Neural progenitor cell (in vitro differentiated cells): Measurements from ENCODE around the gene NBAS. TPM values are rescaled to one million over a fixed set of nuclear protein-coding genes. Genes with fewer than 3 reads are reported as not detected.

ENCODE experiments used
- DNase-seq: peaks from one replicate; pipeline ENCODE4 v3.0.0-alpha.2; 2016; ENCODE audit warnings: low spot score
- H2AFZ ChIP-seq: fragments of 200-600 bp; sonication (generic); replicated peaks from 2 replicates; pipeline ENCODE4 v1.6.1; 2016; ENCODE audit warnings: antibody characterized with exemption
- H3F3A ChIP-seq: fragments of 200-600 bp; sonication (generic); 2 replicates; pipeline ENCODE4 v1.6.1; 2016; ENCODE audit warnings: antibody characterized with exemption, low read depth
- H3K27ac ChIP-seq: fragments of 200-600 bp; sonication (generic); 2 replicates; pipeline ENCODE4 v1.5.1; 2016; ENCODE audit warnings: mild to moderate bottlenecking
- H3K27me3 ChIP-seq: fragments of 200-600 bp; sonication (generic); 2 replicates; pipeline ENCODE4 v1.6.1; 2016; ENCODE audit warnings: mild to moderate bottlenecking, moderate library complexity
- H3K36me3 ChIP-seq: fragments of 200-600 bp; sonication (generic); 2 replicates; pipeline ENCODE4 v1.5.1; 2016
- H3K4me1 ChIP-seq: fragments of 200-600 bp; sonication (generic); 2 replicates; pipeline ENCODE4 v1.6.1; 2016; ENCODE audit warnings: mixed run types
- H3K4me2 ChIP-seq: fragments of 200-600 bp; sonication (generic); 2 replicates; pipeline ENCODE4 v1.6.1; 2016
- H3K4me3 ChIP-seq: fragments of 200-600 bp; sonication (generic); 2 replicates; pipeline ENCODE4 v1.5.1; 2016
- H3K79me2 ChIP-seq: fragments of 200-600 bp; sonication (generic); 2 replicates; pipeline ENCODE4 v1.6.1; 2016; ENCODE audit warnings: low read depth
- H3K9ac ChIP-seq: fragments of 200-600 bp; sonication (generic); 2 replicates; pipeline ENCODE4 v1.6.1; 2016
- H3K9me3 ChIP-seq: fragments of 200-600 bp; sonication (generic); 2 replicates; pipeline ENCODE4 v1.5.1; 2016; ENCODE audit warnings: low read depth
- H4K20me1 ChIP-seq: fragments of 200-600 bp; sonication (generic); 2 replicates; pipeline ENCODE4 v1.6.1; 2016; ENCODE audit warnings: low read depth
- H3K27ac Mint-ChIP-seq: 3 replicates; pipeline ENCODE4 v1.8.0; 2021; ENCODE audit warnings: mixed read lengths
- H3K27me3 Mint-ChIP-seq: 2 replicates; pipeline ENCODE4 v1.8.0; 2022; ENCODE audit warnings: low read depth, mild to moderate bottlenecking, inconsistent platforms, moderate library complexity, mixed read lengths; ENCODE audit not compliant: insufficient read depth
- H3K36me3 Mint-ChIP-seq: 3 replicates; pipeline ENCODE4 v1.8.0; 2021; ENCODE audit warnings: mixed read lengths
- H3K4me1 Mint-ChIP-seq: 3 replicates; pipeline ENCODE4 v1.8.0; 2021; ENCODE audit warnings: mixed read lengths
- H3K4me3 Mint-ChIP-seq: 3 replicates; pipeline ENCODE4 v1.8.0; 2021; ENCODE audit warnings: mild to moderate bottlenecking, moderate library complexity, mixed read lengths
- H3K9me3 Mint-ChIP-seq: 3 replicates; pipeline ENCODE4 v1.8.0; 2020; ENCODE audit warnings: mixed read lengths
- EZH2 ChIP-seq: fragments of 200-600 bp; sonication (generic); IDR thresholded peaks from 2 replicates; pipeline ENCODE4 v1.6.1; 2017; ENCODE audit warnings: antibody characterized with exemption, mild to moderate bottlenecking, moderate library complexity
- EZH2phosphoT487 ChIP-seq: fragments of 200-600 bp; sonication (generic); IDR thresholded peaks from 2 replicates; pipeline ENCODE4 v1.6.1; 2017; ENCODE audit warnings: antibody characterized with exemption
- total RNA-seq: library from RNA; depleted of rRNA; stranded (reverse); fragments of >200 nt; gene quantifications from 2 replicates; pipeline ENCODE4 v1.2.3, GENCODE V29; 2015; ENCODE audit warnings: low replicate concordance
- TF ChIP-seq, protein P1 (sequence below): fragments of 200-600 bp; sonication (generic); IDR thresholded peaks from 2 replicates; pipeline ENCODE4 v1.5.1; 2017; ENCODE audit warnings: antibody characterized with exemption, mild to moderate bottlenecking

The NBAS gene
- total RNA-seq, 1 donor from 2014 or later, result 58.0 TPM

DNA sequence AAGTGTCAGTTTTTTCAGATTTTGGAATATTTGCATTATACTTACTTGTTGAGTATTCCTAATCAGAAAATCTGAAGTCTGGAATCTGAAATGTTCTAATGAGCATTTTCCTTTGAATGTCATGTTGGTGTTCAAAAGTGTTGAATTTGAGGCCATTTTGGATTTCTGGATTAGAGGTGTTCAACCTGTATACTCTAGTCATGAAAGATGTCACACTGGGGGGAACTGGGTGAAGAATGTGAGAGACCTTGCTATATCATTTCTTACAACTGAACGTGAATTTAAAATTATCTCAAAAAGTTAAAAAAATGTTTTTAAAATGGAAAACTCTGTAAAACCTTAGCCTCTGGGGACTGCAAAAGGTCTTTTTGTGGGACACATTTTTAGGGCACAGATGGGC is 384.5 kb downstream of the NBAS start:
- Mint-ChIP-seq H3K36me3 (peaks cover 12% of the 10 kb centered on the region), H3K27me3 (no peaks in the 10 kb centered on the region), H3K9me3 (no peaks in the 10 kb centered on the region), H3K4me3 (no peak overlapping the region), H3K4me1 (peaks cover 5% of the 10 kb centered on the region), H3K27ac (no peak overlapping the region)
- Histone ChIP-seq H3K9ac (no peak overlapping the region), H3K4me3 (no peak overlapping the region), H4K20me1 (no peaks in the 10 kb centered on the region), H3K79me2 (no peaks in the 10 kb centered on the region), H3K27me3 (no peaks in the 10 kb centered on the region), H3K9me3 (no peaks in the 10 kb centered on the region), H3K27ac (no peak overlapping the region), H3K36me3 (no peaks in the 10 kb centered on the region), H3K4me1 (no peaks in the 10 kb centered on the region), H3F3A (no peaks in the 10 kb centered on the region), H2AFZ (no peak overlapping the region), H3K4me2 (no peak overlapping the region)
- TF ChIP-seq EZH2phosphoT487, result no peak
- TF ChIP-seq, protein P1, sequence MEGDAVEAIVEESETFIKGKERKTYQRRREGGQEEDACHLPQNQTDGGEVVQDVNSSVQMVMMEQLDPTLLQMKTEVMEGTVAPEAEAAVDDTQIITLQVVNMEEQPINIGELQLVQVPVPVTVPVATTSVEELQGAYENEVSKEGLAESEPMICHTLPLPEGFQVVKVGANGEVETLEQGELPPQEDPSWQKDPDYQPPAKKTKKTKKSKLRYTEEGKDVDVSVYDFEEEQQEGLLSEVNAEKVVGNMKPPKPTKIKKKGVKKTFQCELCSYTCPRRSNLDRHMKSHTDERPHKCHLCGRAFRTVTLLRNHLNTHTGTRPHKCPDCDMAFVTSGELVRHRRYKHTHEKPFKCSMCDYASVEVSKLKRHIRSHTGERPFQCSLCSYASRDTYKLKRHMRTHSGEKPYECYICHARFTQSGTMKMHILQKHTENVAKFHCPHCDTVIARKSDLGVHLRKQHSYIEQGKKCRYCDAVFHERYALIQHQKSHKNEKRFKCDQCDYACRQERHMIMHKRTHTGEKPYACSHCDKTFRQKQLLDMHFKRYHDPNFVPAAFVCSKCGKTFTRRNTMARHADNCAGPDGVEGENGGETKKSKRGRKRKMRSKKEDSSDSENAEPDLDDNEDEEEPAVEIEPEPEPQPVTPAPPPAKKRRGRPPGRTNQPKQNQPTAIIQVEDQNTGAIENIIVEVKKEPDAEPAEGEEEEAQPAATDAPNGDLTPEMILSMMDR, result no peak
- TF ChIP-seq EZH2, result no peak
- no peak for DNase-seq

DNA sequence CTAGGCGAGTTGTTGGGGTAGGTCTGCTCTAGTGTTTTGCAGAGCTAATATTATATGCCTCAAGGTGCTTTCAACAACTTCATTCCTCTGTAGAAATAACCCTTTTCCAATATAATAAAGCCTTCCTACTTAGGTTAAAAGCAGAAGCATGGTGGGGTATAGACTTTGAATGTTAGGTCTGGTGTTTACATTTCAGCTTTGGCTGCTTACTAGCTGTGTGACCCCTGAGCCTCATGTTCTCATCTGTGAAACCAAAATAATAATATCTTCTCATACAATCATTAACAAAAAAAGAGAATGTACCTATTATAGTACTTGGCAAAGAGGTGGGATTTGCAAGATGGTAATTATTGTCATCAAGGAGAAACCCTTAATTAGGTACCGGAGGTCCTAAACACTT is 386.6 kb downstream of the NBAS start:
- Mint-ChIP-seq H3K27ac (no peak overlapping the region), H3K9me3 (no peaks in the 10 kb centered on the region), H3K27me3 (no peaks in the 10 kb centered on the region), H3K4me1 (peaks cover 16% of the 10 kb centered on the region), H3K36me3 (peaks cover 10% of the 10 kb centered on the region), H3K4me3 (no peak overlapping the region)
- H3K36me3 ChIP-seq, result no peaks in the 10 kb centered on the region
- no peaks in the 10 kb centered on the region for H4K20me1 ChIP-seq
- TF ChIP-seq EZH2 (no peak), EZH2phosphoT487 (no peak)
- TF ChIP-seq, protein P1, result no peak
- no peak overlapping the region for H2AFZ ChIP-seq
- no peaks in the 10 kb centered on the region for H3F3A ChIP-seq
- no peak overlapping the region for H3K4me2 ChIP-seq
- H3K27me3 ChIP-seq, result no peaks in the 10 kb centered on the region
- H3K9ac ChIP-seq, result no peak overlapping the region
- no peaks in the 10 kb centered on the region for H3K79me2 ChIP-seq
- DNase-seq, result no peak
- no peaks in the 10 kb centered on the region for H3K9me3 ChIP-seq
- H3K4me1 ChIP-seq, result peaks cover 3% of the 10 kb centered on the region
- H3K27ac ChIP-seq, result no peak overlapping the region
- H3K4me3 ChIP-seq, result no peak overlapping the region

DNA sequence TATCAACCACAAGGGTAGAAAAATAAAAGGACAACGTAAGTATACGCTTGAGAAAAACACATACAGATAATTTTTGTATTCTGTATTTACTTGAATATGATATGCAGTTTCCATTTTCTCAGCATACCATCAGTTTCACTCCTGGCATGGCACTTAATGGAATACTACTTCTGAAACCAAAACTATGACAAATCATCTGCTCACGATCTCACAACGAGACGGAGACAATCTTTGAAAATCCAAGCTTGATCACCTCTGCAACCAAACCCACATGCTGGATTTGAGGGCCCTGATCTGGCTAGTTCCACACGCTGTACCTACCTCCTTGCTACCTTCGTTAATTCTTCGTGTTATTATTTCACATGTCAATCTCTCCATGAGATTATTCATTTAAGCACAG is 387.6 kb downstream of the NBAS start:
- Mint-ChIP-seq H3K36me3 (peaks cover 15% of the 10 kb centered on the region), H3K27me3 (no peaks in the 10 kb centered on the region), H3K4me3 (no peak overlapping the region), H3K9me3 (no peaks in the 10 kb centered on the region), H3K4me1 (peaks cover 25% of the 10 kb centered on the region), H3K27ac (no peak overlapping the region)
- Histone ChIP-seq H3K4me1 (peaks cover 3% of the 10 kb centered on the region), H3K4me3 (no peak overlapping the region), H4K20me1 (no peaks in the 10 kb centered on the region), H3K79me2 (no peaks in the 10 kb centered on the region), H2AFZ (no peak overlapping the region), H3K4me2 (no peak overlapping the region), H3K27ac (no peak overlapping the region), H3K9ac (no peak overlapping the region), H3K36me3 (no peaks in the 10 kb centered on the region), H3K9me3 (no peaks in the 10 kb centered on the region), H3K27me3 (no peaks in the 10 kb centered on the region), H3F3A (no peaks in the 10 kb centered on the region)
- DNase-seq, result no peak
- TF ChIP-seq EZH2phosphoT487 (no peak), EZH2 (no peak)
- TF ChIP-seq, protein P1, result no peak

DNA sequence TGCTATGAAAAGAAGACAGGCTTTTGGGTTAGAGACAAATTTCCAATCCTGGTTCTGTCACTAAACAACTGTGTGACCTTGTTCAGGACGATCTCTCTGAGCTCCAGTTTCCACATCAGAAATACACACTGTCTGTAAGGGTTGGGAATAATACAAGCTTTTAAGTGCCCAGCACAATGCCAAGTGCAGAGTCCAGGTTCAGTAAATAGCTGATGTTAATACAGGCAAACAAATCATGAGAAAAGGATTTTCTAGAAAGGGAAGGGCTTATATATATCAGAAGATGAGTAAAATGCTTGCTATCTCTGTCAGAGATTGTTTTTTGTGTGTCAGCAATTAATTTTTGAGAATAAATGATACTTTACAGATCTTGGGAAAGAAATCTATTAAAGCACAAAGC is 388.3 kb downstream of the NBAS start:
- TF ChIP-seq EZH2phosphoT487 (no peak), EZH2 (no peak)
- TF ChIP-seq, protein P1, result no peak
- Mint-ChIP-seq H3K27ac (no peak overlapping the region), H3K4me1 (peaks cover 25% of the 10 kb centered on the region), H3K36me3 (peaks cover 17% of the 10 kb centered on the region), H3K27me3 (no peaks in the 10 kb centered on the region), H3K4me3 (no peak overlapping the region), H3K9me3 (no peaks in the 10 kb centered on the region)
- H3K4me3 ChIP-seq, result no peak overlapping the region
- no peaks in the 10 kb centered on the region for H3K36me3 ChIP-seq
- H3K9me3 ChIP-seq, result no peaks in the 10 kb centered on the region
- H3K27me3 ChIP-seq, result no peaks in the 10 kb centered on the region
- H3F3A ChIP-seq, result no peaks in the 10 kb centered on the region
- no peak overlapping the region for H3K4me2 ChIP-seq
- no peak overlapping the region for H3K27ac ChIP-seq
- no peak overlapping the region for H3K9ac ChIP-seq
- H3K79me2 ChIP-seq, result no peaks in the 10 kb centered on the region
- H2AFZ ChIP-seq, result no peak overlapping the region
- no peak for DNase-seq
- no peaks in the 10 kb centered on the region for H4K20me1 ChIP-seq
- peaks cover 3% of the 10 kb centered on the region for H3K4me1 ChIP-seq
